HepG2 (cell line): Measurements from ENCODE around the gene MTUS2.

Experiments
- ATF3 ChIP-seq: sonication (generic); formaldehyde crosslinking; IDR thresholded peaks from 2 replicates; pipeline ENCODE4 v1.4.0; 2020; ENCODE audit warnings: missing genetic modification reagents
- BRCA1 ChIP-seq: sonication (generic); formaldehyde crosslinking; IDR thresholded peaks from 2 replicates; pipeline ENCODE4 v1.4.0; 2020; ENCODE audit warnings: missing genetic modification reagents
- CTCF ChIP-seq: sonication (generic); formaldehyde crosslinking; IDR thresholded peaks from 2 replicates; pipeline ENCODE4 v1.5.0; 2020; ENCODE audit warnings: mild to moderate bottlenecking, missing genetic modification reagents, moderate library complexity
- MEF2D ChIP-seq: sonication (generic); formaldehyde crosslinking; IDR thresholded peaks from 2 replicates; pipeline ENCODE4 v1.5.1; 2020; ENCODE audit warnings: mild to moderate bottlenecking, missing genetic modification reagents

GRCh38 chr13:29104461-29104860 lies 284.3 kb downstream of the MTUS2 start:
- no peak for TF ChIP-seq ATF3 (CRISPR knock-in tag)
- TF ChIP-seq MEF2D, result no peak
- no peak for TF ChIP-seq BRCA1 (CRISPR knock-in tag)
- no peak for TF ChIP-seq CTCF
